Fibroblast of the aortic adventitia (primary cell): ENCODE measurements around the gene NEK5. TPM values are rescaled to one million over a fixed set of nuclear protein-coding genes. Genes with fewer than 3 reads are reported as not detected.
"Not testable (repeated sequence)": the region's sequence is repeated elsewhere in the genome, so short reads cannot be mapped to it uniquely, and the experiment has no call there.

Experiments
- DNase-seq: peaks from one replicate; pipeline ENCODE4 v3.0.0-alpha.2; 2010; ENCODE audit warnings: low read depth
- H3K4me3 ChIP-seq: 2 replicates; pipeline ENCODE4 v1.5.1; 2011; ENCODE audit warnings: low read depth, mild to moderate bottlenecking, control low read depth, low read length, moderate library complexity
- total RNA-seq: library from RNA; depleted of rRNA; stranded (reverse); fragments of >200 nt; gene quantifications from 2 replicates; pipeline ENCODE4 v1.2.3, GENCODE V29; 2012; ENCODE audit warnings: low replicate concordance
- TF ChIP-seq, protein P1 (sequence below): IDR thresholded peaks from 2 replicates; pipeline ENCODE4 v1.5.1; 2011; ENCODE audit warnings: mild to moderate bottlenecking, low read length, control low read depth, inconsistent platforms; ENCODE audit not compliant: insufficient read depth

Gene NEK5
- total RNA-seq, 1 donor: 0.45 TPM

DNA sequence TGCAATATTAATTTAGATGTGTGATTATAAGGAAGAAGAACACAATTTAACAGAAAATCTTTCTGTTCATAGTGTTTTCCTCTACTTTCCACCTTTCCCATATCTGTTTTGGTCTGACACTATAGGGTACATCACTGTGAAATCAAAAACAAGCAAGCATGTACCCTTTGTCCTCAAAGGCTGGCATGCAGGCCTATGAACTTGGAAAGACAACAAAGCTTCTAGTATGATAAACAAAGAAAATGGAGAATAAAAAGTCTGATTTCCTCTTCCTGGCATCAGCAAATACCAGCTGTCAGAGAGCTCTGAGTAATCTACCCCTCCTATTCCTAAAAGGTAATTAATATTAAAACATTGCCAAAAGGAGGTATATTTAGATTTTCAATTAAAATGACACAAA, 36.1 kb upstream of the NEK5 start:
- no peak for DNase-seq
- H3K4me3 ChIP-seq: no peak overlapping the region
- TF ChIP-seq, protein P1, sequence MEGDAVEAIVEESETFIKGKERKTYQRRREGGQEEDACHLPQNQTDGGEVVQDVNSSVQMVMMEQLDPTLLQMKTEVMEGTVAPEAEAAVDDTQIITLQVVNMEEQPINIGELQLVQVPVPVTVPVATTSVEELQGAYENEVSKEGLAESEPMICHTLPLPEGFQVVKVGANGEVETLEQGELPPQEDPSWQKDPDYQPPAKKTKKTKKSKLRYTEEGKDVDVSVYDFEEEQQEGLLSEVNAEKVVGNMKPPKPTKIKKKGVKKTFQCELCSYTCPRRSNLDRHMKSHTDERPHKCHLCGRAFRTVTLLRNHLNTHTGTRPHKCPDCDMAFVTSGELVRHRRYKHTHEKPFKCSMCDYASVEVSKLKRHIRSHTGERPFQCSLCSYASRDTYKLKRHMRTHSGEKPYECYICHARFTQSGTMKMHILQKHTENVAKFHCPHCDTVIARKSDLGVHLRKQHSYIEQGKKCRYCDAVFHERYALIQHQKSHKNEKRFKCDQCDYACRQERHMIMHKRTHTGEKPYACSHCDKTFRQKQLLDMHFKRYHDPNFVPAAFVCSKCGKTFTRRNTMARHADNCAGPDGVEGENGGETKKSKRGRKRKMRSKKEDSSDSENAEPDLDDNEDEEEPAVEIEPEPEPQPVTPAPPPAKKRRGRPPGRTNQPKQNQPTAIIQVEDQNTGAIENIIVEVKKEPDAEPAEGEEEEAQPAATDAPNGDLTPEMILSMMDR: no peak

GRCh38 chr13:52163878-52164277, 35.0 kb upstream of the NEK5 start:
- DNase-seq, H3K4me3 ChIP-seq: not testable (repeated sequence)

DNA sequence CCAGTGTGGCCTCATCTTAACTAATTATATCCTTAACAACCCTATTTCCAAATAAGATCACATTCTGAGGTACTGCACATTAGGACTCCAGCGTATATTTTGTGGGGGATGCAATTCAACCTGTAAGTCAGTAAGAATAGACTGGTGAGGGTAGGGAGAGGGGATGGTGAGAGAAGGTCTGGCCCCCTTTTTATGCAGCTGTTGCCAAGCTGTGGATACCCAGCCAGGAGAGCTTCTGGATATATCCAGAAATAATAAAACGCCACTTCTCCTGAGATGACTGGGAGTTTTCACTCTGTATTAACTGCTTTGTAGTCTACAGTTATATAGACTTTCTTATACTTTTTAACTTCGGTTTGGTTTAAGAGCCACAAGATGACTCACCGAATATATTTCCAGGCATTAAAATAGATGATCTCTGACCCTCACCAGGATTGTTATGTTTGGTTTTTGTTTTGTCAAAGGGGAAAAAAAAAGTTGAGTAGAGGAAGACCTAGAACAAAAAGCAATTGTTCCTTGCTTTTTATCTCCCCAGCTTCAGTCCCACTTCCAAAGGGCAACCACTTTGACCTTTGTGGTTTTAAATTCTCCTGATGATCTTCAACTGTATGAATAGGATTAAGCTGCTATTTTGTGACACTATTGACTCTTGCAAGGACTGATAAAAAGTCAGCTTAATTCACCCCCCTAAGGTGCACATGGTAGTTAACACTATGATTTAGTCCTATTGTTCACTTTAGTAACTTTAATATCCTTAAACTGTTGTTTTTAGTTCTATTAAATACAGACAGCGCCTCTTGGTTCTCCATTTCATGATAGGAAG, 33.6 kb upstream of the NEK5 start:
- DNase-seq: peak; percentile 64
- TF ChIP-seq, protein P1: no peak

DNA sequence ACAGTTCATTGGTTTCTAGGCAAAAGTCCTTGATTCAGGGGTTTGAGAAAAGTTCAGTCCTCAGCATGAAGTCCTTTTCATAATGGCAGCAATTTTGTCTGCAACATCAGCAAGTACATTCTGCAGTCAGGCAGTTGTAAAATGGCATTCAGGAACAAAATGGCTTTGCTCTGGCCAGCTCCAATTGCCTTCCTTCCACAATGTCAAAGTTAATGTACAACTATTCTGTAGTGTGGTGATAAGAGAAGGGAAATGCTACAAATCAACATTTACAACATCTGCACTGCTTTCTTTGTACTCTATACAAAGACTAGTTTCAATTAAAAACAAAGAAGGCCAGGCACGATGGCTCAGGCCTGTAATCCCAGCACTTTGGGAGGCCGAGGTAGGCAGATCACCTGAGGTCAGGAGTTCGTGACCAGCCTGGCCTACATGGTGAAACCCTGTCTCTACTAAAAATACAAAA, 32.3 kb upstream of the NEK5 start:
- no peak for DNase-seq
- TF ChIP-seq, protein P1: no peak
- H3K4me3 ChIP-seq: no peak overlapping the region

More for the DNA sequence above, 33.6 kb upstream of the NEK5 start:
- H3K4me3 ChIP-seq: no peak overlapping the region

- H3K4me3 ChIP-seq: no peak overlapping the region
- no peak for DNase-seq
- TF ChIP-seq, protein P1: no peak
Measured at GRCh38 chr13:52160506-52160905, 31.6 kb upstream of the NEK5 start.

DNA sequence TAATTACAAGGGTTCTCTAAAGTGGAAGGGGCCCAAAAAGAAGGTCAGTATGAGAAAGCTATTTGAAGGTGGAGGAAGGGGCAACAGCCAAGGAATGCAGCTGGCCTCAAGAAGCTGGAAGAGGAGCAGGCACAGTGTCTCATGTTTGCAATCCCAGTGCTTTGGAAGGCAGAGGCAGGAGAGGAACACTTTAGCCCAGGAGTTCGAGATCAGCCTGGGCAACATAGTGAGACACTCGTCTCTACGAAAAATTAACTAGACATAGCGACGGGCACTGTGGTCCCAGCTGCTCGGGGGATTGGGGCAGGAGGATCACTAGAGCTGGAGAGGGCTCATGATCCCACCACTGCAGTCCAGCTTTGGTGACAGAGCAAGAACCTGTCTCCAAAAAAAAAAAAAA, 31.2 kb upstream of the NEK5 start:
- no peak for DNase-seq
- TF ChIP-seq, protein P1: no peak
- H3K4me3 ChIP-seq: no peak overlapping the region

DNA sequence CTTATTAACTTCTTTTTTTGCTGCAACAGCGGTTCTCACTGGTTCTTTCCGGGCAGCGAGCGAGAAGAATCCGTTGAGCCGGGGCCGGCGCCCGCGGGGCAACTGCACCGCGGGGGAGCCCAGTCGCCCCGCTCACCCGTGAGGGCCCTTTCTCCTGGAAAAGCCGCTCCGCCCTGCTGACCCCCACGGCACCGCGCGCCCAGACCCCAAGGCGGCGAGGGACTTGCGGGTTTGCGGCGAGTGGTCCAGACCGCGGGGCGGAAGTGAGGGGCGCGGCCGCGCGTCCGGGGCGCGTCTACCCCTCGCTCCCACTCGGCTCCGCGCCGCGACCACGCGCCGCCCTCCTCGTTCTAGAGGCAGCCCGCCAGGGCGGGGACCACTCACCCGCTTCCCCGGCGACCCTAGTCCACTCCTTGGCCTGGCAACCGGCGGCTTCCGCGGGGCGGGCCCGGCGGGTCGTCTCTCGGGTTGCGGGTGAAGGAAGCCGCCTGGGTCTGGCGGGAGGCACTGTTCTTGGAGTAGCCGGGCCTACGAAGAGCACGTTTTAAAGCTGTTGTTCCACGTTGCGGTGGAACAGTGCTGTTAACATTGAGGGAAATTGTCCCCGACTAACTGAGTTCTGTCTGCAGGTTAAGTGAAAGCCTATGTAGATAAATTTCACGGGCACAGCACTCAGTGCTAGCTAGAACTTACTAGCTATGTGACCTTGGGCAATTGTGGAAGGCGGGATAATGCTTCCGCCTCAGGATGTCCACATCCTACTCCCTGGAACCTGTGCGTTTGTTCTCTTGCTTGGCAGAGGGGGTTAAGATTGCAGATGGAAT, 30.5 kb upstream of the NEK5 start, which contains the start of gene NEK3:
TSS of gene NEK3 (minus strand) at position 439 of the 824 bp plus-strand sequence. CDS start 3,406 bp downstream, outside the sequence.
- peak within 1 kb of the TSS; percentile 78 for H3K4me3 ChIP-seq
- DNase-seq: peak; percentile 60
- TF ChIP-seq, protein P1: no peak
